Ishikawa (cell line): Measurements from ENCODE around the gene INPP4B.

Source experiments
- CEBPB ChIP-seq: IDR thresholded peaks from 2 replicates; pipeline ENCODE4 v1.6.1; 2012
- CREB1 ChIP-seq: IDR thresholded peaks from 2 replicates; pipeline ENCODE4 v1.6.1; 2012; ENCODE audit warnings: low read depth
- EGR1 ChIP-seq: IDR thresholded peaks from 2 replicates; pipeline ENCODE4 v1.6.1; 2012
- EP300 ChIP-seq: IDR thresholded peaks from 2 replicates; pipeline ENCODE4 v1.6.1; 2012; ENCODE audit warnings: borderline replicate concordance
- FOXM1 ChIP-seq: IDR thresholded peaks from 2 replicates; pipeline ENCODE4 v1.6.1; 2012; ENCODE audit warnings: low read depth, borderline replicate concordance
- NFIC ChIP-seq: IDR thresholded peaks from 2 replicates; pipeline ENCODE4 v1.6.1; 2012
- RAD21 ChIP-seq: IDR thresholded peaks from 2 replicates; pipeline ENCODE4 v1.6.1; 2012; ENCODE audit warnings: low read depth
- TAF1 ChIP-seq: IDR thresholded peaks from 2 replicates; pipeline ENCODE4 v1.6.1; 2012; ENCODE audit warnings: low read depth, mild to moderate bottlenecking
- TCF12 ChIP-seq: IDR thresholded peaks from 2 replicates; pipeline ENCODE4 v1.6.1; 2012; ENCODE audit warnings: low read depth
- TEAD4 ChIP-seq: IDR thresholded peaks from 2 replicates; pipeline ENCODE4 v1.6.1; 2012
- USF1 ChIP-seq: IDR thresholded peaks from 2 replicates; pipeline ENCODE4 v1.6.1; 2012
- YY1 ChIP-seq: IDR thresholded peaks from 2 replicates; pipeline ENCODE4 v1.6.1; 2012; ENCODE audit warnings: low read depth
- ZBTB7A ChIP-seq: IDR thresholded peaks from 2 replicates; pipeline ENCODE4 v1.6.1; 2012; ENCODE audit warnings: low read depth
- TF ChIP-seq, protein P1 (sequence below): IDR thresholded peaks from 2 replicates; pipeline ENCODE4 v1.6.1; 2012
- TF ChIP-seq, protein P2 (sequence below): IDR thresholded peaks from 2 replicates; pipeline ENCODE4 v1.6.1; 2012; ENCODE audit warnings: low read depth, mild to moderate bottlenecking

Gene INPP4B

GRCh38 chr4:142815834-142816233 lies 30.3 kb downstream of the INPP4B start:
- TF ChIP-seq NFIC (no peak), ZBTB7A (no peak), YY1 (no peak), TAF1 (no peak), TEAD4 (no peak), EP300 (no peak), FOXM1 (no peak), EGR1 (no peak), CREB1 (no peak), TCF12 (no peak), USF1 (no peak), RAD21 (no peak), CEBPB (no peak)
- TF ChIP-seq, protein P1, sequence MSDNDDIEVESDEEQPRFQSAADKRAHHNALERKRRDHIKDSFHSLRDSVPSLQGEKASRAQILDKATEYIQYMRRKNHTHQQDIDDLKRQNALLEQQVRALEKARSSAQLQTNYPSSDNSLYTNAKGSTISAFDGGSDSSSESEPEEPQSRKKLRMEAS: no peak
- TF ChIP-seq, protein P2, sequence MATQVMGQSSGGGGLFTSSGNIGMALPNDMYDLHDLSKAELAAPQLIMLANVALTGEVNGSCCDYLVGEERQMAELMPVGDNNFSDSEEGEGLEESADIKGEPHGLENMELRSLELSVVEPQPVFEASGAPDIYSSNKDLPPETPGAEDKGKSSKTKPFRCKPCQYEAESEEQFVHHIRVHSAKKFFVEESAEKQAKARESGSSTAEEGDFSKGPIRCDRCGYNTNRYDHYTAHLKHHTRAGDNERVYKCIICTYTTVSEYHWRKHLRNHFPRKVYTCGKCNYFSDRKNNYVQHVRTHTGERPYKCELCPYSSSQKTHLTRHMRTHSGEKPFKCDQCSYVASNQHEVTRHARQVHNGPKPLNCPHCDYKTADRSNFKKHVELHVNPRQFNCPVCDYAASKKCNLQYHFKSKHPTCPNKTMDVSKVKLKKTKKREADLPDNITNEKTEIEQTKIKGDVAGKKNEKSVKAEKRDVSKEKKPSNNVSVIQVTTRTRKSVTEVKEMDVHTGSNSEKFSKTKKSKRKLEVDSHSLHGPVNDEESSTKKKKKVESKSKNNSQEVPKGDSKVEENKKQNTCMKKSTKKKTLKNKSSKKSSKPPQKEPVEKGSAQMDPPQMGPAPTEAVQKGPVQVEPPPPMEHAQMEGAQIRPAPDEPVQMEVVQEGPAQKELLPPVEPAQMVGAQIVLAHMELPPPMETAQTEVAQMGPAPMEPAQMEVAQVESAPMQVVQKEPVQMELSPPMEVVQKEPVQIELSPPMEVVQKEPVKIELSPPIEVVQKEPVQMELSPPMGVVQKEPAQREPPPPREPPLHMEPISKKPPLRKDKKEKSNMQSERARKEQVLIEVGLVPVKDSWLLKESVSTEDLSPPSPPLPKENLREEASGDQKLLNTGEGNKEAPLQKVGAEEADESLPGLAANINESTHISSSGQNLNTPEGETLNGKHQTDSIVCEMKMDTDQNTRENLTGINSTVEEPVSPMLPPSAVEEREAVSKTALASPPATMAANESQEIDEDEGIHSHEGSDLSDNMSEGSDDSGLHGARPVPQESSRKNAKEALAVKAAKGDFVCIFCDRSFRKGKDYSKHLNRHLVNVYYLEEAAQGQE: no peak

GRCh38 chr4:142813388-142813787 lies 32.7 kb downstream of the INPP4B start:
- no peak for TF ChIP-seq CREB1
- TF ChIP-seq, protein P1: no peak
- TF ChIP-seq, protein P2: no peak
- TF ChIP-seq TAF1: no peak

GRCh38 chr4:142812091-142812490 lies 34.0 kb downstream of the INPP4B start:
- TF ChIP-seq ZBTB7A: no peak
- no peak for TF ChIP-seq EGR1
- TF ChIP-seq NFIC: no peak
- TF ChIP-seq CREB1: no peak
- TF ChIP-seq EP300: no peak
- TF ChIP-seq, protein P2: no peak
- no peak for TF ChIP-seq YY1
- no peak for TF ChIP-seq TCF12
- TF ChIP-seq FOXM1: no peak
- TF ChIP-seq, protein P1: no peak
- no peak for TF ChIP-seq USF1
- no peak for TF ChIP-seq RAD21
- no peak for TF ChIP-seq CEBPB
- TF ChIP-seq TAF1: no peak
- TF ChIP-seq TEAD4: no peak

DNA sequence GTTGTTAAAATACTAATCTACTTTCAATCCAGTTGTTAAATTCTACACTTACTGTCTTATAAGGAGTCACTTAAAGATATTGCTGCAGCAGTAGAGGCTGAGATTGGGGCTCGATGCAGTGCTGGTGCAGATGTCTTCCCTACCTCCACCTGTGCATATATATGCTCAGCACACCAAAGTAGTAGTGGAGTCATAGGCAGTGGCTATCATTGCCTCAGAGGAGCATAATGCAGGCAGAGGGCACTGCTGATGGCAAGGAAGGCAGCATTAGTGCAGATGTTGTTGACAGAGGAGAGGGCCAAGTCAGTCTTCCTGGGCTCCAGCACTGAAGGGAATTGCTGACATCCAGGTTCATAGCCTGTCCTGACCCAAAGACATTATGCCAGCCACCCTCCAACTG lies 35.1 kb downstream of the INPP4B start:
- TF ChIP-seq NFIC (no peak), ZBTB7A (no peak), EGR1 (no peak), TEAD4 (no peak), RAD21 (no peak), CEBPB (no peak), YY1 (no peak), TAF1 (no peak), CREB1 (no peak), EP300 (no peak), TCF12 (no peak), USF1 (no peak), FOXM1 (no peak)
- TF ChIP-seq, protein P2: no peak
- TF ChIP-seq, protein P1: no peak
